ENCODE results near the gene INSRR.

Gene INSRR

GRCh38 chr1:156903328-156904091, 44.6 kb upstream of the INSRR start:
- no peak for TF ChIP-seq ZFX (IDR thresholded peaks at IDR 0.05; ENCODE audit: borderline replicate concordance)
- TF ChIP-seq, protein P1, sequence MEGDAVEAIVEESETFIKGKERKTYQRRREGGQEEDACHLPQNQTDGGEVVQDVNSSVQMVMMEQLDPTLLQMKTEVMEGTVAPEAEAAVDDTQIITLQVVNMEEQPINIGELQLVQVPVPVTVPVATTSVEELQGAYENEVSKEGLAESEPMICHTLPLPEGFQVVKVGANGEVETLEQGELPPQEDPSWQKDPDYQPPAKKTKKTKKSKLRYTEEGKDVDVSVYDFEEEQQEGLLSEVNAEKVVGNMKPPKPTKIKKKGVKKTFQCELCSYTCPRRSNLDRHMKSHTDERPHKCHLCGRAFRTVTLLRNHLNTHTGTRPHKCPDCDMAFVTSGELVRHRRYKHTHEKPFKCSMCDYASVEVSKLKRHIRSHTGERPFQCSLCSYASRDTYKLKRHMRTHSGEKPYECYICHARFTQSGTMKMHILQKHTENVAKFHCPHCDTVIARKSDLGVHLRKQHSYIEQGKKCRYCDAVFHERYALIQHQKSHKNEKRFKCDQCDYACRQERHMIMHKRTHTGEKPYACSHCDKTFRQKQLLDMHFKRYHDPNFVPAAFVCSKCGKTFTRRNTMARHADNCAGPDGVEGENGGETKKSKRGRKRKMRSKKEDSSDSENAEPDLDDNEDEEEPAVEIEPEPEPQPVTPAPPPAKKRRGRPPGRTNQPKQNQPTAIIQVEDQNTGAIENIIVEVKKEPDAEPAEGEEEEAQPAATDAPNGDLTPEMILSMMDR (IDR thresholded peaks at IDR 0.05), result no peak
- no peak overlapping the region for H3K27ac ChIP-seq

DNA sequence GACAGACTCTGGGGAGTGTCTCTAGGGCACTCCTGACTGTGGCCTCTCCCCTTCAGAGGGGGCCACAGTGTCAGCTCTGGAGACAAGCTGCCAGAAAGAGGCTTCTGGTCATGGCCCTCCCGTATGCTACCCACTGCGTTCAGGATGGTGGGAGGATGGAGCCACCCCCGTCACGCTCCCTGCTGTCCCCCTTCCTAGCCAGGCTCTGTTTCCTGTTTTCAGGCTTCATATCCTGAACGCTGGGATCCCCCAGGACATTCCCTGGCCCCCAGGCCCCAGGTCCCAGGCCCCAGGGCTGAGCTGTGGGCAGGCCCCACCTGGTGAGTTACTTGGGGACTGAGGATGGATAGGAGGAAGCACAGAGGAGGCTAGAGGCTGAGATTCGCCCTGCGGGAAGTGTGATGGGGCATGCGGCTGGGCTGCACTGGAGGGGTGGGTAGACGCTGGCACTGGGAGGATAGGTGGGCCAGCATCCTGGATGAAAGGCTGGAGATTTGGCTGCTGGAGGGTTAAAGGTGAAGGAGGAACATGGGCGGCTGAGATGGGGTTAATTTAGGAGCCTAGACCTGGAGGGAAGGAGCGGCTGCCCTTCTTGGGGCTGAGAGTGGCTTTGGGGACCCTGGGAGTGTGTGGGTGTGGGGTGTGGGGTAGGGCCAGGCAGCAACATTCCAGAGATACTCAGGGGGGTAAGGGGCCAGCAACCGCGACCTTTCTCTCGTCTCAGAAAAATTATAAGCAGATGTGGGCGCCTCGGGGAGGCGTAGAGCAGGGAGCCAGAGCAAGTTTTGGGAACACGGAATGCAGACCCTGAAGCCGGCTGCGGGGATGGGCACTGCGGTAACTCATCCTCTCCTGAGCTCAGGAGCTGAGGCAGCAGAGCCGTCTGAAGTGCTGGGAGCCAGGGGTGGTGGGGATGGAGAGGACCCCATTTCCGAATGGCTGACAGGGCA, 43.3 kb upstream of the INSRR start:
- no peak overlapping the region for H3K27ac ChIP-seq
- TF ChIP-seq ZFX (IDR thresholded peaks at IDR 0.05; ENCODE audit: borderline replicate concordance), result no peak
- TF ChIP-seq, protein P1 (IDR thresholded peaks at IDR 0.05), result no peak

DNA sequence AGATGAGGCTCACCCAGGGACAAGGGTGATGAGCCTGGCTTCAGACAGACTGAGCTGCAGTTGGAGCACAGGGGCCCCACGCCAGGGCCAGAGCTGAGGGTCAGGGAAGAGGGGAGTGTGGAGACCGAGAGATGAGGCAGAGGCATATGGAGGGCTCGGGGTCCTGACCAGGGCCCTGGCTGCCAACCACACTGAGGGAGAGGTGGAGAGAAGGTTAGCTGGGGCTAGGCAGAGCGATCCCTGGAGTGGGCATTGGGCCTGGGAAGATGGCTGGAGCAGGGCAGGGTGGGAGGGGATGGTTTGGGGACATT, 42.6 kb upstream of the INSRR start:
- H3K27ac ChIP-seq, result no peak overlapping the region
- TF ChIP-seq ZFX (IDR thresholded peaks at IDR 0.05; ENCODE audit: borderline replicate concordance), result no peak
- TF ChIP-seq, protein P1 (IDR thresholded peaks at IDR 0.05), result no peak

DNA sequence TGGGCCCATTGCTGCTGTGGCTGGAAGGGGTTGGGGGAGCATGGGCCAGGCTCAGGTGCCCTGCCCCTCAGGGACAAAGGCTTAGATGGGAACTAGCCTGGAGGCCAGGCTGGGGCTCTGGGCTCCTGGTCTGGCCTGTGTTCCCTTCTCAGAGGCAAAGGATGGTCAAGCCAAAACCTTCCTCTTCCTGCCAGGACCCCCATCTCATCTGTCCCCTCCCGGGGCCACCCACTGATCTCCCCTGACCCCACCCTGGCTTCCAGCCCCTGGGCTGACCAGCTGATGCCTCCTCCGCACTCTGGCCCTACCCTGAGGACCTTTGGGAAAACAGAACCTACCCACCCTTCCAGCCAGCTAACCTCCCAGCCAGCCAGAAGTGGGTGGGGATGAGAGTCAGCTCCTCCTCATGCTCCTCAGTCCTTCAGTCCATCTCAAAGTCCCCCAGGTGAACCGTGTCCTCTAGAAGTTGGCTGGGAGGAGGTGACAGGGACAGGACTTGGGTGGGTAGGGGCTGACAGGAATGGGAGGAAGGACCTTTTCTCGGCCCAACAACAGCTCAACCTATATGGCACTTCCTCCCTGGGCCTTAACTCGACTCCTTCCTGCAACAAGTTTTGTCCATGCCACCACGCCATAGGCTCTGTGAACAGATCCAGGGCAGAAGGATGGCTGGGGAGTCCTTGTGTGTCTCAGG, 42.1 kb upstream of the INSRR start:
- TF ChIP-seq ZFX (IDR thresholded peaks at IDR 0.05; ENCODE audit: borderline replicate concordance), result no peak
- TF ChIP-seq, protein P1 (IDR thresholded peaks at IDR 0.05), result no peak
- no peak overlapping the region for H3K27ac ChIP-seq

DNA sequence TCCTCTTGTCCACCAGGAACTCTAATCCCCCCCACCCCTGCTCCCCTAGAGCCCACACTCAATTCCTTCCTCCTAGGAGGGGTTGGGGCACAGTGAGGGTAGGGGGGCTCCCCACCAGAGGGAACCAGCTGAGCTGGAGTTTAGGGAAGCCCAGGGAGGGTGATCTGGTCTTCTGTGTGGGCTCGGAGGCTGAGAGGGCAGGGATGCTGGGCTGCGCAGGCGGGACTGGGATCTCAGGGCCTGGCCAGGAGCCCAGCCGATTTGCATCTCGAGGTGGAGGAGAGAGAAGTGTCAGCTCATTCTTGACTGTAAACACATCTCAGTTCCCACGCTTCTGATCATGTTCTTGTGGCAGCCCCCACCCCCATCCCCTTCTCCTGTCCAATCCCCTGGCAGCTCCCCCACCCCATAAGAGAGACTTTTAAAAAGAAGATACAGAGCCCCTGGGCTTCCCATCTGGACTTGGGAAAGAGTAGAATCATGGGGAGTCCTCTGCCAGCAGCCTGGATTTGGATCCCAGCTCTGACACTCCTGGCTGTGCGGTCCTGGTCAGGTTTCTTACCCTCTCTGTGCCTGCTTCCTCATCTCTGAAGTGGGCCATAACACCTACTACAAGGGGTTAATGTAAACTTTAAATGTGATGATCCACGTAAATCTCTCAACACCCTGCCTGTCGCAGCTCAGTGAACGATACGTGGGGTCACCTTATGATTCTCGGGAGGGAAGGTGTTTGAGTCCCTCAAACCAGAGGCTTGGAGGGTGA, 41.2 kb upstream of the INSRR start:
- H3K27ac ChIP-seq, result no peak overlapping the region
- no peak for TF ChIP-seq ZFX (IDR thresholded peaks at IDR 0.05; ENCODE audit: borderline replicate concordance)
- TF ChIP-seq, protein P1 (IDR thresholded peaks at IDR 0.05), result no peak

GRCh38 chr1:156898971-156899664, 40.2 kb upstream of the INSRR start:
- no peak overlapping the region for H3K27ac ChIP-seq

More at GRCh38 chr1:156898971-156899664, 40.2 kb upstream of the INSRR start:
- TF ChIP-seq, protein P1 (IDR thresholded peaks at IDR 0.05), result no peak
- no peak for TF ChIP-seq ZFX (IDR thresholded peaks at IDR 0.05; ENCODE audit: borderline replicate concordance)

All from 22Rv1 (cell line).